ENCODE measurements around the gene DNMT3A.
A peak's percentile ranks its signal among the peaks of the same experiment; 100 is the strongest.

DNMT3A gene

GRCh38 chr2:25254961-25255360 lies 86.8 kb downstream of the DNMT3A start:
- DNase-seq = no peak

- DNase-seq = no peak
These were observed 88.5 kb downstream of the DNMT3A start for GRCh38 chr2:25253153-25253626.

DNA sequence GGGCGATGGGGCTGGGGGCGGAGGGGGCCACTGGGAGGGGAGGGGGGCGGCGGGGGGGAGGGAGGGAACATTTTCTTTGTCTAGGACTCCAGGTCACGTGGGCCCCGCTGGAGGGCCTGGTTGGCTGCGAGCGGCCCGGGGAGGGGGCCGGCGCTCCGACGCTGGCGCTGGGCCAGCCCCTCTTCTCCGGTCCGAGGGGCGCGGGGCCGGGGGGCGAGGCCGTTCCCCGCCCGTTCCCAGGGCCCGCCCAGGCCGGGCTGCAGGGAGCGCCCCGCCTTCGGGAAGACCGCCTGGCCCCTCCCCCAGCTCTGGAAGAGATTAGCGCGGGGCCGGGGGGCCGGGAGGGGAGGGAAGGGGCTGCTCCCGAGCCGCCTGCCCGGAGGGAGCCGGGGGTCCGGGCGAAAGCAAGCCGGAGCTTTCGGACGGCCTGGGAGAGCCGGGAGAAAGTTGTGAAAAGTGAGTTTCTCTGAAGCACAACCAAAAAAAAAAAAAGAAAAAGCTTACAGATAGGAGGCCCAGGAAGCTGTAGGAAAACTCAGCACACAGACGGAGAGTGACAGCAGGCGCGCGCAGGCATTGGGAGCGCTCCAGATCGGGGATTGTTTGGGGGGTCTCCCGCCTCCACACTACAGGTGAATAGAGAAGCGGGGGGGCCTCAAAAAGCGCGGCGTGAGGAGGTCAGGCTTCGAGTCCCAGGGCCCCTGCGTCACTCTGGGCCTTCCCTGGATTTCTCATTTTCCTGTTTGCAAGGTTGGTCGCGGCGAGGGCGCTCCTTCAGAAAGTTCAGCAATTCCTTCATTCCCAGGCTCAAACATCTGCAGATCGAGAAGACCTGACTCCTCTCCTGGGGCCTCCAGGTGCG lies 89.2 kb downstream of the DNMT3A start:
- DNase-seq = peak; percentile 77 to 91

DNA sequence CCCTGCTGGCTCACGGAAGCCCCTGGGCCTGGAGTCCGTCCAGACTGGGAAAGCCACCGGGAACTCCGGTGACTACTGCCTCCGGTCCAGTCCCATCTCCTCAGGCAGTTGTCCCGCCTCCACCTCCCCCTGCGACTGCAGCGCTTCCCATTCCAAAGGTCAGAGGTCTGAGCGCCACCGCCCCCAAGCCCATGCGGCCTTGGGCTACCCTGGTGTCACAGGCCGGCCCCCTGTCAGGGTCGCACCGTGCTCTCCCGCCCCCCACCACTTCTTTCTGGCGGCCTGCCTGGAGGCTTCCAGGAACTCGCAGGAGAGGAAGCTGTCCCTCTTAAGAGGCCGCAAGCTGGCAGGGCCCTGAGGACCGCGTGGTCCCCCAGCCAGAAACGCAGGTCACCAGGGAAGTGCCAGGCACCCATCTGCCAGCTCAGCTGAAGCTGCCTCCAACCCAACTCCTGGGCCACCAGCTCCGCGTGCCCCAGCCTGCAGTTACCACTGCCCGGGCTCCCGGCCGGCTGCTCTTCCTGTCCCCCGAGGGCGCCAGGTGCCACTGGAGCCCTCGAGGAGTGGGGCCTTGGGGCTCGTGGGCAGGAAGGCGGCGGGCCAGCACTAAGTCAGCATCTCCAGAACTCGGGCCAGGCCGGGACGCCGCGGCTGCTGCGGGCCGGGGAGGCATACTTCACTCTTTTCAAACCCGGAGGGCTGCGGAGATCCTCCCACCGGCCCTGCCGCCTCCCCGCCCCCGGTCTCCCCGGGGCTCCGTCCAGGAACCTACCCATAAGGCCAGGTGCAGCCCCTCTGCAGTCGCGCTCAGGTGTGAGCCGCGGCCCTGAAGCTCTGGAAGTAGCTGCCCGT lies 90.1 kb downstream of the DNMT3A start:
- peak; percentile 43 to 76 for DNase-seq

GRCh38 chr2:25251071-25251421 lies 90.7 kb downstream of the DNMT3A start:
- no peak for DNase-seq

GRCh38 chr2:25250331-25251070 lies 91.2 kb downstream of the DNMT3A start:
- no peak for DNase-seq

DNA sequence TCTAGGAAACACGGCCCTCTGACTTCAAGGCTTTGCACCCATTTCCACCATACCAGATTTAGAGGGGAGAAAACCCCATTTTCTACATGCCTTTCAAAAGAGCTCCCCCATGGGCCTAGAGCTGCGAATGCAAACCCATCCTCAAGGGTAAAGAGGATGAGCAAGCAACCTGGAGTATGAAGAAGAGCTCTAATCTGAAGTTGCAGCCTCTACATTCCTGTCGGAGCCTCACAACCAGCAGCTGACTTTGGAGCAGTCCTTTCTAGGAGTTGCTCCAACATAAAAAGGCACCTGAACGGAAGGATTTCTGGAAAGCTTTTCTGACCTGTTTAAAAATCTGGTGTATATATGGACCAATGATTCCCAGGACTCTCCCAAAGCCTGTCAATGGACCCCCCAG lies 91.9 kb downstream of the DNMT3A start:
- DNase-seq = no peak

DNA sequence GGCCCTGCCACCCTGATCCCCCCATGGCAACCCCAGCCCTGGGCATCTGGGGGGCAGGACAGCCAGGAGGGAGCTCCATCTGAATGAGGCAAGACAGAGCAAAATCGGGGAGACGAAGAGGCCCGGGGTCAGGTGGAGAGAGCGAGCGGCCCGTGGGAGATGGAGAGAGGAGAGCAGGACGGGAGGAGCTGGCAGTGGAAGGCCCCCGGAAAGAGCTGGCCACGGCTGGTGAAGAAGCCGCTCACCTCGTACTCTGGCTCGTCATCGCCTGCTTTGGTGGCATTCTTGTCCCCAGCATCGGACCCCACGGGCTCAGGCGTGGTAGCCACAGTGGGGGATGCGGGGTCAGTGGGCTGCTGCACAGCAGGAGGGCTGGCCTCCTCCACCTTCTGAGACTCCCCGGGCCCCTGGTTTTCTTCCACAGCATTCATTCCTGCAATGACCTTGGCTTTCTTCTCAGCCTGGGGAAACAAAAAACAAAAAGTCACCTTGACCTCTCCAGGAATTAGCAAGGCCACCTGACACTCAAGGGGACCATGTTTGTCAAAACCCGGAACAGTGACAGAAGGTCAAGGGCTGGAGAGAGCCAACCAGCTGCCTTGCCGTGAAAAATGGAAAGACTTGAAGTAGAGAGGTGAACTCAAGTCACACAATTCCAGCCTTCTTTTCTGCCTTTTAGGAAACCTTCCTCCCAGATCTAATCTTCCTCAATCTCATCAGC lies 93.8 kb downstream of the DNMT3A start:
- no peak for DNase-seq

DNA sequence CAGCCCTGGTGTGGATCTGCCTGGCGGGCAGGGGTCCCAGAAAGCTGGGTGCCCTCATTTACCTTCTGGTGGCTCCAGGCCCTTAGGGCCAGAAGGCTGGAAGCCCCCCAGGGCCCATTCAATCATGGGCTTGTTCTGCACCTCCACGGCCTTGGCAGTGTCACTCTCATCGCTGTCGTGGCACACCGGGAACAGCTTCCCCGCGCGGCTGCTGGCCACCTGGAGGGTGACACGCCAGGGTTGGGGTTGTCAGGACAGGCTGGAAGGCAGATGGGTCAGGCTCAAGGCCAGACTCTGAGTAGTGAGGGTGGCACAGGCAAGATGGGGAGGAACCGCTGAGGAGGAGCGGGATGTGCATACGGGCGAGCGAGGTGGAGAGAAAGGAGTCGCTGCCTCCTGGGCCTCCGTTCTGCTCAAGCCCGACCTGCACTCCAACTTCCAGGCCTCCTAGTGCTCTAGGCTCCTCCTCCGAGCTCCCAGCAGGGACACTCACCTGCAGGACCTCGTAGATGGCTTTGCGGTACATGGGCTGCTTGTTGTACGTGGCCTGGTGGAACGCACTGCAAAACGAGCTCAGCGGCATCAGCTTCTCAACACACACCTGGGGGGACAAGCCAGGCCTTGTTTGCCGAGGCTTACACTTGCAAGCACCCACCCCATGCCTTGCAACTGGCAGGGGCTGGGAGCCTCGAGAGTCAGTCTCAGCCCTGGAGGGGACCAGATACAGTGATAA lies 95.0 kb downstream of the DNMT3A start:
- no peak for DNase-seq

DNA sequence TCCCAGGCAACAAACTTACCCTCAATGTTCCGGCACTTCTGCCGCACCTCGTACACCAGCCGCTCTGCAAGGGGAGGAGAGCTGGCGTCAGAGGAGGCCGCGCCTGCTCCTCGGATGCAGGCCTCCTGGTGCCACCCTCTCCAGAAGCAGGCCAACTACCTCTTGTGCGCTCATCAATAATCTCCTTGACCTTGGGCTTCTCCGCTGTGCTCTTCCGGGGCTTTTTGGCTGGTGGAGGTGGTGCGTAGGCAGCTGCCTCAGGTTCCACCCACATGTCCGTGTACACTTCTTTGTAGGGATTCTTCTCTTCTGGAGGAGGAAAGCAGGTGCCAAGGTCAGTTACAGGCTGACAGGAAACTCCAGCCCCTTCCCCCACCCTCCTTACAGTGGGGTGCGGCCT lies 95.7 kb downstream of the DNMT3A start:
- DNase-seq = no peak

DNA sequence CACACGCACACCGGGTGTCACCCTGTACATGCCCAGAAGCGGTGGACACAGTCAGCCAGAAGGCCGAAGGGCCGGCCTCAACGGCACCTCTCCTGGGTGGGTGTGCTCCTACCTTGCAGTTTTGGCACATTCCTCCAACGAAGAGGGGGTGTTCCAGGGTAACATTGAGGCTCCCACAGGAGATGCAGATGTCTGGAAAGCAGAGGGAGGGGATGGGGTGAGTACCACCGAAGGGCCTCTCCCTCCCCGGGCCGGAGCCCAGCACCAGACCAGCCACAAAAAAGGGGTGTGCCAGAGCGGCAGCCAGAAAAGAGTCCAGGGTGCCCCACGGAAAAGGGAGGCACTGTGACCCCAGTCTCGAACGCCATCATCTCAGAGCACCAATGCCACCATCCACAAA lies 96.6 kb downstream of the DNMT3A start:
- DNase-seq = no peak

GRCh38 chr2:25243995-25244394 lies 97.7 kb downstream of the DNMT3A start:
- DNase-seq = no peak

DNA sequence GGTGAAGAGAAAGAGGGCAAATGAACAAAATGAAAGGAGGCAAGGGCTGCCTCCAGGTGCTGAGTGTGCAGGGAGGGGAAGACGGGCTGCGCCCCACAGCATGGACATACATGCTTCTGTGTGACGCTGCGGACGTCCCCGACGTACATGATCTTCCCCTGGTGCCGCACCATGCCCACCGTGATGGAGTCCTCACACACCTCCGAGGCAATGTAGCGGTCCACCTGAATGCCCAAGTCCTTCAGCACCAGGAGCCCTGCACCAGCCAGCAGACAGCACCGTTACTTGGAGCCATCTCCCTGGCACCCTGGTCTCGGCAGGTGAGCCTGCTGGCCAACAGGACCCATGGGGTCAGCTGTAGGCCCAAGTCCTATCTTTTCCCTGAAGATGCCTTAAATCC lies 100.3 kb downstream of the DNMT3A start:
- no peak for DNase-seq

DNA sequence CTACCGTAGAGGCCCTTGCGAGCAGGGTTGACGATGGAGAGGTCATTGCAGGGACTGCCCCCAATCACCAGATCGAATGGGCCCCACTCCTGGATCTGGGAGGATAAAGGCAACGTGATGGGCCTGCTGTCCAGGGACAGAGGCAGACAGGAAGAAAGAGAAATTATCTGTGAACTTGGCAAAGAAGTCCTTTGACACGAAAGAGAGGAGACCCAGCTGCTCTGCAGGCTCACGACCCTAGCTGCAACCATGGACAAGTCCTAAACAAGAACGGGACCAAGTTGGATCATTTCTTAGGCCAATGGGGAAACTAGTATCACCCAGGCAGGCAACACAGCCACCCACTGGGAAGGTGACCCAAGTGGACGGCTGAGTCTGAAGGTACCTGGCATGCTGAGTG lies 101.1 kb downstream of the DNMT3A start:
- DNase-seq = no peak

- DNase-seq = no peak
These were observed 102.8 kb downstream of the DNMT3A start for GRCh38 chr2:25238920-25239319.

GRCh38 chr2:25237764-25238163 lies 104.0 kb downstream of the DNMT3A start:
- no peak for DNase-seq

DNA sequence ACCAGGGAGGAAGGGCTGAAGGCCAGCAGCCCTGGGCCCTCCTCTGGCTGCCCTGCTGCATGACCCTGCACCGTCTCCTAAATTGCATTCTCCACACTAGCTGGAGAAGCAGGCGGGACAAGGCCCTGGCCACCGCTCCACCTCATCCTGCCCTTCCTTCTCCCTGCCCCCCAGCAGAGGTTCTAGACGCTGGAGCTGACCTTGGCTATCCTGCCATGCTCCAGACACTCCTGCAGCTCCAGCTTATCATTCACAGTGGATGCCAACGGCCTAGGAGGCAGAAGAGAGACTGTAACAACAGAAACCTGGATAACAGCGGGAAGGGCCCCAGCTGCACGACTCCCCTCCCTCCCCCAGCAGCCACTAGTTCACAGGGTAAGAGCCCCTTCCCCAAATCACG lies 105.0 kb downstream of the DNMT3A start:
- DNase-seq = no peak

GRCh38 chr2:25234738-25235137 lies 107.0 kb downstream of the DNMT3A start:
- DNase-seq = no peak

- DNase-seq = no peak
These were observed 107.7 kb downstream of the DNMT3A start for GRCh38 chr2:25233916-25234605.

DNA sequence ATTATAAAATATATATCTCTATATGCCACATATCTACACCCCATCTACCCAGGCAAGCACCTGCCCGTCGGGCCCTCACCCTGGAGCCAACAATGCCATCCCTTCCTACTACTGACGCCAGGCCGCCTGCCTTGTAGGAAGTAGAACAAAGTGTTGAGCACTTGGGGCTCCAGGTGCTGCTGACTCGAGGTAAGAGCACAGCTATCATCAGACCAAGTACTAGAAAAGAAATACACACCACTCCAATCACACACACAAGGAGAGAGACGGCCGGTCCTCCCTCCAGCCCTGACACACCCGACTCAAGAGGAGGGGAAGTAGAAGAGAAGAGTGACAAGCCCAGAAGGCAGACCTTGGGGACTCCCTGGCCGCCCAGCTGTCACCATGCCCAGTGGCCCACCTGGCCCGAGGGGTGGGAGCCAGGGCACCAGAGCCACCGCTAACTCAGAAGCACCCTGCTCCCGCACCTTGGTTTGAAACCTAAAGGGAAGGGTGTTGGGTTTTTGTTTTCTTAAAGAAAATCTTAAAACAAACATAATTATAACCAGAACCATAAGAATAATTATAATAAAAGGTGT lies 109.4 kb downstream of the DNMT3A start:
- no peak for DNase-seq

DNA sequence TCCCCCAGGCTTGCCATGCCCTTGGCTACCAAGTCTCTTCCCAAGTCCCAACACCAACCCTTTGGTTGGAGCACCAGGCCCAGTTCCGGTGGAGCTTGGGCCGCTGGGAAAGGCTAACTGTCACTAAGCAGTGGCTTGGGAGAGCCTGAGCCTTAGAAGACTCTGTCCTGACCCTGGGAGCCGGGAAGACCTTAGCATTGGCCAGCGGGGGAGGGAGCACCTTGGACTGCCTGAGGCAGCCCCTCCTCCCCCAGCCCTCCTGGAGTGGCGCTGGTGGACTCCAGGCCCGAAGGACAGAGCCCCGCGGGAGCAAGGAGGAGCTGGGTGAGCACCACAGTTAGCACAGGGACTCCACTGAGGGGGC lies 110.8 kb downstream of the DNMT3A start:
- no peak for DNase-seq
